Colon (tissue), 2 donors: ENCODE results near the gene KAZN.

Experiments
- FAIRE-seq: peaks from 2 replicates; lab custom pipeline; 2012; peaks lifted over from hg19 to GRCh38; lab: Jason Lieb, UNC
- donor health status: control.
- donor health status: control.

Gene KAZN

DNA sequence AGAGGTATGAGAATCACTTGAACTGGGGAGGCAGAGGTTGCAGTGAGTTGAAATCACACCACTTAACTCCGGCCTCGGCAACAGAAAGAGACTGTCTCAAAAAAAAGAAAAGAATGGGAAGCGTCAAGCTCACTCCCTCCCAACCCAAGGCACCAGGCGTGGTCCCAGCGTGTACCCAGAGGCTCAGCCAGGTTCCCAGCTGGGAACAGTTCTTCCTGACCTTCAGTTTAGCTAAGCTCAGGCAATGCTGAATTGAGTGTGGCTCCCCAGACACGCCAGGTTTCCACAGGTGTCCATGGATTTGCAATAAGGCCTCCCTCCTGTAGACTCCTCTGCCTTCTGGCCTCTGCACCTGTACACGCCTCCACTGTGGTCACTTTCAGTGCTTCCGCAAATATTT is 414.3 kb downstream of the KAZN start:
- FAIRE-seq: no peak

DNA sequence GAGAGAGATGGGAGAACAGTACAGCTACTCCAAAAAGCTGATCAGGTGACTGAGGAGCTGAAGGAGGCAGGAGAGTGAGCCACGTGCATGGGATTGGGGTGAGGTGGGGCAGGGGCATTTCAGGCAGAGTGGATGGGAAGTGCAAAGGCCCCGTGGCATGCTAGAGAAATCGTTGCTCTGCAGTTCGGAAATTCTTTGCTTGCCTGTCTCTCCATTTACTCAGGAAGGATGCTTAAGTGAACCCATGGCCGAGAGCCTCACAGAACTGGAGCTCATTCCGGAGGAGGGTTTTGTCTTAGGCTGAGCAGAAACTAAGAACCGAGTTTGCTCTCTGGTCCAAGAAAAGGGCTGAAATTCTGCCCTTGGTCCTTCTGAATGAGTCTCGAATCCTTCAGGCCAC is 415.3 kb downstream of the KAZN start:
- no peak for FAIRE-seq

DNA sequence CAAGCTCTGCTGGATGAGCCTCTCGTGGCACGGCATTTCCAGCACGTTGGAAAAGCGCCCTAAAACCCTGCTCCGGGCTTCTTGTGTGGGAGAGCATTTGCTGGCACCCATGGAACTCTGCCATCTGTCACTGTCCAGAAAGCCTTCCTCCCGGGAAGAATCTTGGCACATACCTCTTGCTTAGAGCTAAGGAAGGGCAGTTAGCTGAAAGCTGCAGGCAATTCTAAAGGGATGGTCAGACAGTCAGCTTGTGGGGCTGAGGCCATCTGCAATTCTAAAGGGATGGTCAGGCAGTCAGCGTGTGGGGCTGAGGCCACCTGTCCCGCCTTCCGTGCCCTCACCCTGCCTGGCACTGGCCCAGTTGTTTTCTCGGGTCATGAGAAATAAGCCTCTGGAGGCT is 416.0 kb downstream of the KAZN start:
- no peak for FAIRE-seq

DNA sequence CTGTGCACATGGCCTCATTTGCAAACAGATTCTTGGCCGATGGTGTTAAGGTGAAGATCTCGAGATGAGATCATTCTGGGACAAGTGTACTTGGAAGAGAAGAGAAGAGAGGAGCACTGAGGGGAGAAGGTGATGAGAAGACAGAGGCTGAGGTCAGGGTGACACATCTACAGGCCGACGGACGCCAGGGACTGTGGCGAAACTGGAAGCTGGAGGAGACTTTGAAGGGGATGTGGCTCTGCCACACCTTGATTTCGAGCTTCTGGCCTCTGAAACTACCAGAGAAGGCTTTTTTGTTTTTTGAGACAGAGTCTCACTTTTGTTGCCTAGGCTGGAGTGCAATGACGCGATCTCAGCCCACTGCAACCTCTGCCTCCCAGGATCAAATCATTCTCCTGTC is 417.5 kb downstream of the KAZN start:
- FAIRE-seq: no peak

DNA sequence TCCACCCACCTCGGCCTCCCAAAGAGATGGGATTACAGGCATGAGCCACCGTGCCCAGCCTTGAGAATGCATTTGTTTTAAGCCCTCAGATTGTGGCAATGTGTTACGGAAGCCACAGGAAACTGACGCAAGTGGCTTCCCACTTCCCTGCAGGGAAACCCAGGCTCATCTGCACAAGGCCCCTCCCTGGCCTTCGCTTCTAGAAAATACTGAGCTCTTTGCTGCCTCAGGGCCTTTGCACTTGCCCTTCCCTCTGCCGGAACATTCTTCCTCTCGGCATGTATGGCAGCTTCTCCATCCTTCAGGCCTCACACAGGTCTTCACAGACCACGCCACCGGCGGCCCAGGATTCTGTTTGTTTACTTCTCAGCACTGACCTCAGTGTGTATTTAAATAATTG is 418.0 kb downstream of the KAZN start:
- no peak for FAIRE-seq

DNA sequence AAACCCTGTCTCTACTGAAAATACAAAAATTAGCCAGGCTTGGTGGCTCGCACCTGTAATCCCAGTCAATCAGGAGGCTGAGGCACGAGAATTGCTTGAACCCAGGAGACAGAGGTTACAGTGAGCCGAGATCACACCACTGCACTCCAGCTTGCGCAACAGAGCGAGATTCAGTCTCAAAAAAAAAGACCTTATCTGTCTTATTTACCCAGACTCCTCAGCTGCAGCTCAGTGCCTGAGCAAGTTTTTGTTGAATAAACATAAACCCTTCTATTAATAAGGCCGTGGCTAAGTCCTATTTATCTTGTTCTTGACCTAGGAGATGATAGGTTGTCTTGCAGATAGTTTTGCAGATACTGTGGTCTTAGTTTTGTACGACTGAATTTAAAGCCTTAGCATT is 418.6 kb downstream of the KAZN start:
- FAIRE-seq: no peak

DNA sequence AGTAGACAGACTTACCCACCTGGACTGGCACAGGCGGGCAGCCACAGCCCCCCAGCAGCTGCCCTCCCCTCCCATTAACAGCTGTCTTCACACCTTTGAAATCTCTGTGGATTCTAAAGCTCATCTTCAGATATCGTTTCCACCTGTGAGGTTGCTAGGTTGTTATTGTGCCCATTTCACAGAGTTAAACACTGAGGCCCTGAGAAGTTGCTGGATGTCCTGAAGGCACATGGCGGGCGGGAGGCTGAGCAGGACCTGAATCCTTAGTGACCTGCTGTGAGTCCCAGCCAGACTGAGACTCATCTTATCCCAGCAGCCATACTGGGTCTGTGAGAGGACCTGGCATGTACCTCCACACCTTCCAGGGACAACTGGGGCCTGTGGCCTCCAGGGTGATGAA is 420.3 kb downstream of the KAZN start:
- no peak for FAIRE-seq

DNA sequence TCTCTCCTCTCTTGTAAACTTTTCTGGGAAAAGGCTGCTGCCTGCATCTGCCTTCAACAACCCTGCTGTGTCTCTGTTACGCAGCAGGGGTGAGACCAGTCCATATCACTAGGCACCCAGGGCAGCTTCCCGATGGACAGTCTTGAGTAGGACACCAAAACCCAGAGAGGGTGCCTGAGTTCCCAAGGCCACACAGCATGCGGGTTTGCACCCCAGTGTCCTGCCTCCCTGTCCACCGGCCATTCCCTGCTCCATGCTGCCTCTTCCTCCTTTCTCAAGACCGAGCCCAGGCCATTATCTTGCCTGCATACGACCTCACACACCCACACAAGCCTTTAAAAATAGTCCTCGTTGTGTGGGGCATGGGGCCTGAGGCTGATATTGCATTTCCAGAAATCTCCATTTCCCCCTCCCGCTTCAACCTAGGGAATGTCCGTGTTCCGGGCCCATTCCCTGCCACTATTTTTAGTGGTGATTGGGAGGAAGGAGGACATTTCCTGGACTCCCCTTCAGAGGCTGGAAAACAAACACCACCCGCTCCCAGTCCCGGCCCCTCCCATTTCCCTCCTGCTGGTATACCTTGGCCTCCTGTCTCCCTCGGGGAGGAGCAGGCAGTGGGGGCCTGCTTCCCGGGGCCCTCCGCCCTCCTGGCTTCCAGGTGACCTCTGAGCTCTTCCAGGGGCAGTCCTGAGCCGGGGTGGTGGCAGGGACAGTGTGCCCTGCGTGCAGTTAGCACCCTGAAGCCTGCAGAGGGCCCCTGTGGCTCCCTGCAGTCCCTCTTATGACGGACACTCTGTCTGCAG is 422.7 kb downstream of the KAZN start:
- FAIRE-seq: no peak

DNA sequence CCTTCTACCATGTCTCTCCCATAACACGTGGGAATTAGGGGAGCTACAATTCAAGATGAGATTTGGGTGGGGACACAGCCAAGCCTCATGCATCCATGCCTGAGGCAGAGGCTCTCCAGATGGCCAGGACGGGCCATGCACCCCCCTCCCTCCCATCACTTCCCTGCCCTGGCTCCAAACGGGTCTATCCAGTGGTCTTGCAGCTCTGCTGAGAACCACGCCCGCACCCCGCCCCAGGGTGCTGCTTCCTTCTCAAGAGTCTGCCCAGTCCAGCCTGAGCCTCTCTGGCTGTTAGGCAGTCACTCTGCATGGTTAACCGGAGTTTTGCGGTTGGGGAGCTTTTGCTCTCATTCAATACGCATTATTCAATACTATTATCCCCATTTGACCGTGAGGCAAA is 423.6 kb downstream of the KAZN start:
- no peak for FAIRE-seq

DNA sequence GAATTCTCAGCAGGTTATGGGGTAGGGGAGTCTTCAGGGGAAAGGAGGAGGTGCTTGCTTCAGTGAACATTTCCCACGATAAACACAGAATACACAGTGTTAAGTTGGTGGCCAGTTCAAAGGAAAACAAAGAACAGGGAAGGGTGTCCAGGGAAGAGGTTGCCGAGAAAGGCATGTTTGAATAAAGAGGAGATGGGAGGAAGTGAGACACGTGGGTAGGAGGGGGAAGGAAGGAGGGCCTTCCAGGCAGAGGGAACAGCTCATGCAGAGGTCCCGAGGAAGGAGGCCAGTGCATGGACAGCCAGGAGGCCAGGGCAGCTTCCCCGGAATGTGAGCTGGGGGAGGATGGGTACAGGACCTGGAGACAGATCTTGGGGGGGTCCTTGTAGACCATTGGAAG is 424.7 kb downstream of the KAZN start:
- FAIRE-seq: no peak

DNA sequence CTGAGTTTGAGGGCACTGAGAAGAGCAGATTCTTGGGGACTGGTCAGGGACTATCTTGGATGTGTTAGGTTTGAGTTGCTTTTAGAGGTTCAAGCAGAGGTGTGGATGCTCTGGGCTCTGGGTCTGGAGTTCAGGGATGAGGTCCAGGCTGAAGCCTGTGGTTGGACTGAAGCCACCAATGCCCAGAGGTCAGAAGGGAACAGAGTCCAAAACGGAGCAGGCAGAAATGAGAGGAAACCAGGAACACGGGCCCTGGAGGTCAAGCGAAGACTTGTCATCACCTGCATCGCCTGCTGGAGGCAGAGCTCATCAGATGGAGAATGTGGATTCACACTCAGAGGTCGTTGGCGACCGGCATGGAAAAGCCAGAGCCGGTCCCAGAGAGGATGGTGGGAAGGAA is 425.5 kb downstream of the KAZN start:
- no peak for FAIRE-seq

DNA sequence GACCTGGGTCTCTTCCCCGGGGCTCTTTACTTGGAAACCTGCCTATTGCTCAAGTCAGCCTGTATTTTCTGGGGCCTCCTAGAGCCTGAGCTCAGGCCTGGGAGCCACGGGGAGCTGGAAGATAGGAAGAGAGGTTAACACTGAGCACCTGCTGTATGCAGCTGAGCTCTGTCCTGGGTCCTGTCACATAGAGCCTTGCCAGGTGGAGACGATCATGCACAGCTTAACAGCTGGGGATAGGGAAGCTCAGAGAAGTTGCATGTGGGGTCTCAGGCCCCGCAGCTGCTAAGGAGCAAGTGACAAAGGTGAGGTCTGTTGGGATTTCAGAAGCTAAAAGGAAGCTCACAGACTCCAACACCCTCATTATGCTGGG is 427.6 kb downstream of the KAZN start:
- no peak for FAIRE-seq

DNA sequence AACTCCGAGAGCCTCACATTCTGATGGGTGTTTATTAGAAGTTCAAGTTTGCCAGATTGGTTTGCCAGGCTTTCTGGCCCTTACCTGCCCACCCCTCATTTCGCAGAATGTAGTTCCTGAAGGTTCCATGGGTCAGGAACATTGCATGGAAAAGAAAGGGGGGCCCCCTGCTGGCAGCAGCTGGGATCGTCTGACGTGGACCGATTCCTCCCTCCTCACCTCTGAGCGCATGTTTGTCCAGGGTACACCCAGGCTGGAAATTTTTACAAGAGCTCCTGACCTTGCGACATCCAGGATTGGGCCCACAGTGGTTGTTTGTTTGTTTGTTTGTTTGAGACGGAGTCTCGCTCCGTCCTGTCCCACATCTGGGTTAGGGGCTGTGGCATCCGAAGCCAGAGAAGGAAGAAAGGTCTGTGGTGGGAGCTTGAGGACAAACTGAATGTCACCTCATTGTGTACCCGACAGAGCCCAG is 429.1 kb downstream of the KAZN start:
- FAIRE-seq: no peak

DNA sequence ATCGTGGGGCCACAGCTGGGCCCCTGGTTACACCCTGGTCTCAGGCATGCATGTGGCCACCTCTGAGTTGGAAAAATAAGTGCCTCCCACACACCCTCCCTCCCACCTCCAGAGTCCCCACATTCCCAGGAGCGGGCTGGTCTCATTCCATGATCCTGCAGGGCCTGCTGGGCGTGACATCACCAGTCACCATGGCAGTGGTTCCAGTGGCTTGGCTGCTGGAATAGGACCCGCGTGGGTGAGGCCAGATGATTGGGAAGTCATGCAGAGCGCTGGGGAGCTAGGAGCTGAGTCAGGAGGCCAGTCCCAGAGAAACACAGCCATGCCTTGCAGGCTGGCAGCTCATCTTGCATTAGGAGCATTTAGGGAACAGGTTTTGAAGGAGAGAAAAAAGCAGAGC is 429.6 kb downstream of the KAZN start:
- no peak for FAIRE-seq

DNA sequence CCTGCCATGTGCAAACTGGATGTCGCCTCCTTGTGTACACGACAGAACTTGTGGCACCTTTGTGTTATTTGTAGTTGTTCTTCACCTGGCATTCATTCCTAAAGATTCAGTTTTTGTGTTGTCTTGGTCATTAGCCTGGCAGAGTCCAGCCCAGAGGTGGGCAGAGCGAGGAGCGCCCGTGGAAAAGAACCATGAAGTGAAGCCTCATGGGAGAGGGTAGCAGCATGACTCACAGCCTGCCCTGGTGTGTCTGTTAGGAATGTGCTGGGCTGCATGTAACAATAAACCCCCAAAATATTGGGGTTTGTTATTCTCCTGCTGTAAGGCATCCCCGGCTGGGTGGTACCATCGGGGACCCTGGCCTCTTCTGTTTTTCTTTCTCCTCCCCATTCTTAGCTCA is 430.1 kb downstream of the KAZN start:
- FAIRE-seq: no peak

DNA sequence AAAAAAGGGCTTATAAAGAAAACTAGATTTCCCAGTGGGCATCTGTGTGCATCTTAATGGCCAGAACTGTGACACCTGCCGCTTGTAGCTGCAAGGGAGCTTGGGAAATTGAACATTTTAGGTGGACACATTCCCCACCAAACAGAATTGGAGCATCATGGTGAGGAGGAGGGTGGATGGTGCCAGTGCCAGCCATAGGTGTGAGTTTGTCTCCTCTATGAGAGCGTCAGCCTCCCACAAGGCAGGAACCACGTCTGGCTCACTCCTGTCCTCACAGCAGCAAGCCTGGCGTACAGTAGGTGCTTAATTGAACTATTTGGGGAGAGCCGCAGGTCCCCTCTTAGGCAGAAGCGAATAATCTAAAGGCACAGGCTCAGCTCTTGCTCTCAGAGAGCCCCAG is 430.6 kb downstream of the KAZN start:
- no peak for FAIRE-seq

DNA sequence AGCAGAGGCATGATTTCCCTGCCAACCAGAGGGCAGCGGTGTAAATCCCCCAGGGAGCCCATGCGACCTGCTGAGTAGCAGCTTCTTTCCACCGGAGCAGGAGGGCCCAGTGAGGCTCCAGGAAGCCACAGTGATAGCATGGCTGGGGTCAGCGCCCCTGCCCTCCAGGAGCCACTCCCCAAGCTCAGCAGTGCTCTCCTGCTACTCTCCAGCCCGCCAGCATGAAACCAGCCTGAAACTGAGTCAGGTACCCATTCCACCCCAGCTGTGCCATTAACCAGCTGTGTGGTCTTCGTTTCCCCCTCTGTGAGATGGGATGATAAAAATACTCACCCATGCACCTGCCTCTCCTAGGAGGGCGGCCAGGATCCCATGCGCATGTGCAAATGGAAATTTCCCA is 431.3 kb downstream of the KAZN start:
- no peak for FAIRE-seq

DNA sequence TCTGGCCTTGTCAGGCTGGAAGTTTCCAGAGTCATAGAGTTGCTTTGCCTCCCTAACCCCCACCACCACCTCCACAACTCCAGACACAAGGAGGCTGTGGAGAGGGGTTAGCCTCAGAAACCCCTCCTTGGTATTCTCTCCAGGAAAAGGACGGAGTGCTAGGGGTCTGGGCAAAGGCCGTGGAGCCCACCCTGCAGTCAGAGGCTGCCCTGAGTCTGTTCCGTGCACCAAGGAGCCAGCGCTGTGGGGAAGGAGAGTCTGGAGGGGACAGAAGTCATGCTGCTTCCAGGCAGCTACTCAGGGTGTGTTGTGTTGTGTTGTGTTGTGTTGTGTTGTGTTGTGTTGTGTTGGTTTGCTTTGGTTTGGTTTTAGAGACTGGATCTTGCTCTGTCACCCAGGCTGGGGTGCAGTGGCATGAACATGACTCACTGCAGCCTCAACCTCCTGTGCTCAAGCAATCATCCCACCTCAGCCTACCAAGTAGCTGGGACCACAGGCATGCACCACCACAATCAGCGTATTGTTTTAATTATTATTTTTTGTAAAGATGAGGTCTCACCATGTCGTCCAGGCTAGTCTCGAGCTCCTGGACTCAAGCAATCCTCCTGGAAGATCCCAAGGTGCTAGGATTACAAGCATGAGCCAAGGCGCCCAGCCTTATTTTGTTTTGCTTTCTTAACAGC is 432.9 kb downstream of the KAZN start:
- FAIRE-seq: no peak

DNA sequence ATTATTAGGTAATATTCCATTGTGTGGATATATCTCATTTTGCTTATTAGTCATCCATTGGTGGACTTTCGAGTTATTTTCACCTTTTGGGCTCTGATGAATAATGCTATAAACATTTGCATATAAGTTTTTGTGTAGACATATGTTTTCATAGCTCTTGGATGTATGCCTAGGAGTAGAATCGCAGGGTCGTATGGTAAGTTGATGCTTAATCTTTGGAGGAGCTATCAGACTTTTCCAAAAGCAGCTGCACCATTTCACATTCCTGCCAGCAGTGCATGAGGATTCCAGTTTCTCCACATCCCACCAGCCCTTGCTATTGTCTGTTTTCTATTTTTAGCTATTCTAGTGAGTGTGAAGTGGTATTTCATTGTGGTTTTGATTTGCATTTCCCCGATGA is 434.8 kb downstream of the KAZN start:
- no peak for FAIRE-seq

DNA sequence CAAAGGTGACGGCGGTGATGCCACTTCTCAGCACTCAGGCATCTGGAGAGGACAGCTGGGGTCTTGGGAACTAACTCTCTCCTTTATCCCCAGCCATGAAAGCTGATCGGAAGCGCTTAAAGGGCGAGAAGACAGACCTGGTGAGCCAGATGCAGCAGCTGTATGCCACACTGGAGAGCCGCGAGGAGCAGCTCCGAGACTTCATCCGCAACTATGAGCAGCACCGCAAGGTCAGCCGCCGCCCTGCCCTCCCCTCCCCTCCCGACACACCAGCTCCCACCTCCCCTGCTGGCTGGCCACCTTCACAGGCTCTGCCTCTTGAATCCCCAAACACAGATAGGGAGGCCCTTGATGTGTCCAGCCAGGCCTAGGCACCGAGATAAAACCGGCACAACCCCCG is 436.2 kb downstream of the KAZN start:
- FAIRE-seq: no peak

DNA sequence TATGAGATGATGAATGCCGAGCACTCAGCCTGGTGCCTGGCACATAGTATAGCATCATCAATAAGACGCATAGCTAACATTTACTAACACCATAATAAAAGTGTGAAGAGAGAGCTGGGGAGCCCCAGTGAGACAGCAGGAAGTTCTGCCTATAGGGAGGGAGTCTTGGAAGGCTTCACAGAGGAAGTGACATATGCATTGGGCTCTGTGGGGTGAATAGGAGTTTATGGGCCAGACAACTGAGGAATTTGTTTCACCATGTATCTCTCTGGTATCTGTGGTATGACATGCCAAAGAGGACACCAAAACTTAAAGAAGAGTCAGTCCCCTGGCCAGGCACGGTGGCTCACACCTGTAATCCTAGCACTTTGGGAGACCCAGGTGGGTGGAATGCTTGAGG is 436.8 kb downstream of the KAZN start:
- FAIRE-seq: no peak

DNA sequence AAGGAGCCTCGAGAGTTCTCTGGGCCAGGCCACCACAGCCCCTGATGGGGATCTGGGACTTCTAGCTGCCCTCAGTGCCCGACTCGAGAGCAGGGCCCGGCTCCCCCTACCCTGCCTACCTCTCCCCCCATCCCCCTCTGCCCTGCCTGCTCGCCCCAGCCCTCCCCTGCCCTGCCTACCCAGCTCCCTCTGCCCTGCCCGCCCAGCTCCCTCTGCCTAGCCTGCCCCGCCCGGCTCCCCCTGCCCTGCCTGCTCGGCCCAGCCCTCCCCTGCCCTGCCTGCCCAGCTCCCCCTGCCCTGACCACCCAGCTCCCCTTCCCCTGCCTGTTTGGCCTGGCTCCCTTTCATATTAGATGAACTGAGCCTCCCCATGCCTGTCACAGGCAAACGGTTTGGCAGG is 437.6 kb downstream of the KAZN start:
- FAIRE-seq: no peak

DNA sequence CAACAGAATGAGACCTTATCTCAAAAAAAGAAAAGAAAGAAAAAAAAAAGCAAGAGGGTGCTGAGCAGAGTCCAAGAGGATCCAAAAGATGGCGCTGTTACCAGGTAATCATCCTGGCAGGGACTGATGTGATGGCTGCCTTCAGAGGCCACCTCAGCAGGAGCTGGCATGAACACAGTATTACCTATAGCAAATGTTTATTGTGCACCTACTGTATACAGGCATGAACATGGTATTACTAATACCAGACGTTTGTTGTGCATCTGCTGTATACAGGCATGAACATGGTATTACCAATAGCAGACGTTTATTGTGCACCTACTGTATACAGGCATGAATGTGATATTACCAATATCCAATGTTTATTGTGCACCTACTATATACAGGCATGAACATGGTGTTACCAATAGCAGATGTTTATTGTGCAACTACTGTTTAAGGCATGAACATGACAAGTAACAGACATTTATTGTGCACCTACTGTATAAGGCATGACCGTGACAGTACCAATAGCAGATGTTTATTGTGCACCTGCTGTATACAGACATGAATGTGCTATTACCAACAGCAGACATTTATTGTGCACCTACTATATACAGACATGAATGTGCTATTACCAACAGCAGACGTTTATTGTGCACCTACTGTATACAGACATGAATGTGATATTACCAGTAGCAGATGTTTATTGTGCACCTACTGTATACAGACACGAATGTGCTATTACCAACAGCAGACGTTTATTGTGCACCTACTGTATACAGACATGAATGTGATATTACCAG is 439.9 kb downstream of the KAZN start:
- no peak for FAIRE-seq
